Activated naive CD4-positive, alpha-beta T cell treated with anti-CD3 and anti-CD28 coated beads for 36 hours (primary cell): ENCODE data around the gene DDX51. TPM values are rescaled to one million over a fixed set of nuclear protein-coding genes. Genes with fewer than 3 reads are reported as not detected.
A peak's percentile ranks its signal among the peaks of the same experiment; 100 is the strongest.

Experiments
- CTCF ChIA-PET: fragments of 350-600 bp; sonication (Branson Sonifier 250); formaldehyde crosslinking; loops from one replicate; lab custom pipeline; 2021; ENCODE audit warnings: antibody characterized with exemption; lab: Charles Lee
- DNase-seq: peaks from one replicate; pipeline ENCODE4 v3.0.0-alpha.2; 2020
- H3K27ac Mint-ChIP-seq: one replicate; pipeline ENCODE4 v1.8.0; 2021; ENCODE audit warnings: mild to moderate bottlenecking, mixed read lengths
- H3K27me3 Mint-ChIP-seq: one replicate; pipeline ENCODE4 v1.8.0; 2021; ENCODE audit warnings: low read depth, mixed read lengths
- H3K36me3 Mint-ChIP-seq: one replicate; pipeline ENCODE4 v1.8.0; 2021; ENCODE audit warnings: low read depth, mixed read lengths
- H3K4me1 Mint-ChIP-seq: one replicate; pipeline ENCODE4 v1.8.0; 2021; ENCODE audit warnings: low read depth, mixed read lengths
- H3K4me3 Mint-ChIP-seq: one replicate; pipeline ENCODE4 v1.8.0; 2021; ENCODE audit warnings: mild to moderate bottlenecking, moderate library complexity, mixed read lengths
- H3K9me3 Mint-ChIP-seq: one replicate; pipeline ENCODE4 v1.8.0; 2021; ENCODE audit warnings: mixed read lengths
- intact Hi-C: fragments of 100-400 bp; cut with micrococcal nuclease; formaldehyde crosslinking; loops from one replicate; pipeline ENCODE4 v1.15.1; 2023
- total RNA-seq, 2 experiments: library from RNA; stranded (reverse); gene quantifications; one replicate each; pipeline ENCODE4 v1.2.3, GENCODE V29; 2021

The DDX51 gene
- total RNA-seq, 2 experiments from 2014 or later = 18.8 to 20.0 TPM

GRCh38 chr12:132176385-132176919 lies 32.3 kb upstream of the DDX51 start:
- DNase-seq = no peak
- no peaks in the 10 kb centered on the region for H3K9me3 Mint-ChIP-seq
- H3K27me3 Mint-ChIP-seq = peaks cover 6% of the 10 kb centered on the region
- H3K36me3 Mint-ChIP-seq = no peaks in the 10 kb centered on the region
- no peak overlapping the region for H3K4me3 Mint-ChIP-seq
- H3K27ac Mint-ChIP-seq = no peak overlapping the region
- H3K4me1 Mint-ChIP-seq = peaks cover 40% of the 10 kb centered on the region
- intact Hi-C loops = no loop called here
- CTCF ChIA-PET = interaction anchor here (1.5 kb wide), 1 partner anchor 23 kb away, joined by 5 read pairs; no protein-coding TSS in a partner anchor

GRCh38 chr12:132175496-132176384 lies 31.6 kb upstream of the DDX51 start:
- no peak overlapping the region for H3K27ac Mint-ChIP-seq
- H3K27me3 Mint-ChIP-seq = peaks cover 6% of the 10 kb centered on the region
- no peaks in the 10 kb centered on the region for H3K9me3 Mint-ChIP-seq
- no peaks in the 10 kb centered on the region for H3K36me3 Mint-ChIP-seq
- intact Hi-C loops = no loop called here
- H3K4me1 Mint-ChIP-seq = peaks cover 40% of the 10 kb centered on the region
- no peak overlapping the region for H3K4me3 Mint-ChIP-seq
- DNase-seq = no peak
- CTCF ChIA-PET = interaction anchor here (1.5 kb wide), 1 partner anchor 22 kb away, joined by 5 read pairs; no protein-coding TSS in a partner anchor

- Mint-ChIP-seq H3K36me3 (no peaks in the 10 kb centered on the region), H3K27me3 (peaks cover 6% of the 10 kb centered on the region), H3K27ac (no peak overlapping the region), H3K9me3 (no peaks in the 10 kb centered on the region), H3K4me1 (peaks cover 37% of the 10 kb centered on the region), H3K4me3 (no peak overlapping the region)
- intact Hi-C loops = no loop called here
- CTCF ChIA-PET = no interaction called here
- DNase-seq = no peak
Measured at GRCh38 chr12:132174839-132175490, 30.8 kb upstream of the DDX51 start.

GRCh38 chr12:132174015-132174838 lies 30.1 kb upstream of the DDX51 start:
- Mint-ChIP-seq H3K36me3 (no peaks in the 10 kb centered on the region), H3K9me3 (no peaks in the 10 kb centered on the region), H3K4me1 (peaks cover 31% of the 10 kb centered on the region), H3K27ac (no peak overlapping the region), H3K27me3 (peaks cover 6% of the 10 kb centered on the region), H3K4me3 (no peak overlapping the region)
- intact Hi-C loops = no loop called here
- CTCF ChIA-PET = no interaction called here
- no peak for DNase-seq

GRCh38 chr12:132173135-132174014 lies 29.3 kb upstream of the DDX51 start:
- Mint-ChIP-seq H3K27me3 (peaks cover 6% of the 10 kb centered on the region), H3K4me1 (peaks cover 23% of the 10 kb centered on the region), H3K4me3 (no peak overlapping the region), H3K36me3 (no peaks in the 10 kb centered on the region), H3K9me3 (no peaks in the 10 kb centered on the region), H3K27ac (no peak overlapping the region)
- intact Hi-C loops = no loop called here
- CTCF ChIA-PET = no interaction called here
- peak; percentile 19 for DNase-seq

GRCh38 chr12:132172619-132173018 lies 28.5 kb upstream of the DDX51 start:
- H3K9me3 Mint-ChIP-seq = no peaks in the 10 kb centered on the region
- intact Hi-C loops = no loop called here
- CTCF ChIA-PET = no interaction called here
- H3K27ac Mint-ChIP-seq = no peak overlapping the region
- peaks cover 6% of the 10 kb centered on the region for H3K27me3 Mint-ChIP-seq
- DNase-seq = no peak
- no peaks in the 10 kb centered on the region for H3K36me3 Mint-ChIP-seq
- no peak overlapping the region for H3K4me3 Mint-ChIP-seq
- H3K4me1 Mint-ChIP-seq = peaks cover 19% of the 10 kb centered on the region

- H3K4me3 Mint-ChIP-seq = no peak overlapping the region
Measured at GRCh38 chr12:132171968-132172521, 27.9 kb upstream of the DDX51 start.

GRCh38 chr12:132171293-132171967 lies 27.3 kb upstream of the DDX51 start:
- Mint-ChIP-seq H3K36me3 (no peaks in the 10 kb centered on the region), H3K4me3 (no peak overlapping the region), H3K27ac (no peak overlapping the region), H3K4me1 (peaks cover 21% of the 10 kb centered on the region), H3K9me3 (no peaks in the 10 kb centered on the region), H3K27me3 (peaks cover 6% of the 10 kb centered on the region)
- CTCF ChIA-PET = no interaction called here
- intact Hi-C loops = no loop called here
- DNase-seq = no peak

More at GRCh38 chr12:132171968-132172521, 27.9 kb upstream of the DDX51 start:
- no peaks in the 10 kb centered on the region for H3K36me3 Mint-ChIP-seq
- intact Hi-C loops = no loop called here
- DNase-seq = no peak
- peaks cover 6% of the 10 kb centered on the region for H3K27me3 Mint-ChIP-seq
- H3K27ac Mint-ChIP-seq = no peak overlapping the region
- no peaks in the 10 kb centered on the region for H3K9me3 Mint-ChIP-seq
- CTCF ChIA-PET = no interaction called here
- peaks cover 21% of the 10 kb centered on the region for H3K4me1 Mint-ChIP-seq

GRCh38 chr12:132170637-132171292 lies 26.6 kb upstream of the DDX51 start:
- no peak overlapping the region for H3K4me3 Mint-ChIP-seq
- H3K27me3 Mint-ChIP-seq = peaks cover 6% of the 10 kb centered on the region
- intact Hi-C loops = no loop called here
- H3K4me1 Mint-ChIP-seq = peaks cover 21% of the 10 kb centered on the region
- no peaks in the 10 kb centered on the region for H3K36me3 Mint-ChIP-seq
- DNase-seq = no peak
- no peaks in the 10 kb centered on the region for H3K9me3 Mint-ChIP-seq
- H3K27ac Mint-ChIP-seq = no peak overlapping the region
- CTCF ChIA-PET = no interaction called here

- H3K36me3 Mint-ChIP-seq = no peaks in the 10 kb centered on the region
- peaks cover 6% of the 10 kb centered on the region for H3K27me3 Mint-ChIP-seq
- H3K27ac Mint-ChIP-seq = no peak overlapping the region
- H3K4me1 Mint-ChIP-seq = peaks cover 21% of the 10 kb centered on the region
- DNase-seq = no peak
- no peaks in the 10 kb centered on the region for H3K9me3 Mint-ChIP-seq
- no peak overlapping the region for H3K4me3 Mint-ChIP-seq
- CTCF ChIA-PET = no interaction called here
- intact Hi-C loops = no loop called here
Measured at GRCh38 chr12:132170094-132170636, 26.0 kb upstream of the DDX51 start.
